Gastrocnemius medialis (tissue), 4 donors: ENCODE measurements around the gene MFSD6. TPM values are rescaled to one million over a fixed set of nuclear protein-coding genes. Genes with fewer than 3 reads are reported as not detected.

Source experiments
- ATAC-seq, 2 donors: fragments of 150-250 bp; one replicate each; pipeline ENCODE4 v1.9.1; 2016
- DNase-seq, 2 donors: peaks; one replicate each; pipeline ENCODE4 v3.0.0-alpha.2; 2019
- H3K27ac ChIP-seq, 4 donors: fragments of 200-600 bp; sonication (generic); 1 replicate in 1 of 4; 2 replicates in 3 of 4; pipeline ENCODE4 v1.5.1; 2016 to 2018; ENCODE audit warnings: mild to moderate bottlenecking in 2 of 4, moderate library complexity in 1 of 4
- H3K27me3 ChIP-seq, 3 donors: fragments of 200-600 bp; sonication (generic) in 2 of 3; 1 replicate in 1 of 3; 2 replicates in 2 of 3; pipeline versions ENCODE4 v1.5.1 to v1.6.0; 2016 to 2019; ENCODE audit warnings: mild to moderate bottlenecking in 1 of 3, moderate library complexity in 1 of 3
- H3K36me3 ChIP-seq, 2 donors: fragments of 200-600 bp; sonication (generic) in 1 of 2; one replicate each; pipeline ENCODE4 v1.5.1; 2017 to 2018
- H3K4me1 ChIP-seq, 2 donors: fragments of 200-600 bp; sonication (generic) in 1 of 2; one replicate each; pipeline ENCODE4 v1.5.1; 2016 to 2017; ENCODE audit warnings: mild to moderate bottlenecking in 2 of 2
- H3K4me3 ChIP-seq, 4 donors: fragments of 200-600 bp; sonication (generic) in 3 of 4; 1 replicate in 1 of 4; 2 replicates in 3 of 4; pipeline ENCODE4 v1.5.1; 2016 to 2019; ENCODE audit warnings: mild to moderate bottlenecking in 2 of 4
- H3K9me3 ChIP-seq, 3 donors: fragments of 200-600 bp; sonication (generic) in 2 of 3; 1 replicate in 1 of 3; 2 replicates in 2 of 3; pipeline ENCODE4 v1.5.1; 2016 to 2019
- POLR2A ChIP-seq, 2 donors: fragments of 450-650 bp; IDR thresholded peaks; one replicate each; pipeline ENCODE4 v1.6.1; 2017; ENCODE audit warnings: antibody characterized with exemption in 2 of 2, mild to moderate bottlenecking in 2 of 2, moderate library complexity in 2 of 2
- in situ Hi-C, 4 donors: fragments of 200-750 bp; cut with MboI; loops; one replicate each; pipeline versions ENCODE4 v1.15.0 to v1.8.0; 2017; ENCODE audit warnings: low sequenced_read_pairs in 4 of 4
- intact Hi-C: fragments of 100-400 bp; cut with DNase I; formaldehyde crosslinking; loops from one replicate; pipeline ENCODE4 v1.15.1; 2023; ENCODE audit warnings: low total_unique reads
- total RNA-seq, 4 donors: library from RNA; depleted of rRNA; stranded (reverse); fragments of >200 nt; gene quantifications; one replicate each; pipeline versions ENCODE4 v1.1.0 to v1.2.3, GENCODE V29; 2016
- TF ChIP-seq, protein P1 (sequence below), 5 experiments: fragments of 450-650 bp in 3 of 5; fragments of 200-600 bp in 2 of 5; sonication (generic) in 2 of 5; IDR thresholded peaks in 4 of 5; conservative IDR thresholded peaks in 1 of 5; 1 replicate in 4 of 5; 2 replicates in 1 of 5; pipeline ENCODE4 v1.5.1; 2016 to 2019; ENCODE audit warnings: antibody characterized with exemption in 5 of 5, mild to moderate bottlenecking in 3 of 5, moderate library complexity in 3 of 5

MFSD6 gene
- total RNA-seq, 4 donors from 2014 or later, result 9.3 to 20.3 (median 12.5) TPM

DNA sequence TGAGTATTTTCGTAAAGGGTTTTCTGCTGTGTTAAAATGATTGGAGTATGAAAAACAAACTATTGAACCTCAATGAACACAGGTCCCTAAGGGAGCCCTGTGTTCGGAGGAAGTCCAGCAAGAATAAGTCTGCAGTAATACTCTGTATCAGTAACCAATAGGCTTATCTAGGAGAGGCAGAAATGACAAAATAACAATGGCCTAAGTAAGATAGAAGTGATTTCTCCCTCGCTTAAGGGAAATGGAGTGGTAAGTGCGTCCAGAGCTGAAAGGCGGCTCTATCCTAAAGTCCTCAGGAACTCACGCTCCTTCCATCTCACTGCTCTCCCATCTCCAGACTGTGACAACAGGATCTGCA lies 29.3 kb upstream of the MFSD6 start:
- H3K27ac ChIP-seq, result no peak overlapping the region
- no peaks in the 10 kb centered on the region for H3K9me3 ChIP-seq
- no peaks in the 10 kb centered on the region for H3K27me3 ChIP-seq
- in situ Hi-C loops, result loop anchor here in 2 of 4 donors (10.0 kb wide), 2 partner anchors 54 to 294 kb away; no protein-coding TSS in a partner anchor
- ATAC-seq, result no peak
- no peaks in the 10 kb centered on the region for H3K36me3 ChIP-seq
- DNase-seq, result no peak
- H3K4me3 ChIP-seq, result no peak overlapping the region
- H3K4me1 ChIP-seq, result no peaks in the 10 kb centered on the region
- intact Hi-C loops, result no loop called here
- TF ChIP-seq, protein P1, sequence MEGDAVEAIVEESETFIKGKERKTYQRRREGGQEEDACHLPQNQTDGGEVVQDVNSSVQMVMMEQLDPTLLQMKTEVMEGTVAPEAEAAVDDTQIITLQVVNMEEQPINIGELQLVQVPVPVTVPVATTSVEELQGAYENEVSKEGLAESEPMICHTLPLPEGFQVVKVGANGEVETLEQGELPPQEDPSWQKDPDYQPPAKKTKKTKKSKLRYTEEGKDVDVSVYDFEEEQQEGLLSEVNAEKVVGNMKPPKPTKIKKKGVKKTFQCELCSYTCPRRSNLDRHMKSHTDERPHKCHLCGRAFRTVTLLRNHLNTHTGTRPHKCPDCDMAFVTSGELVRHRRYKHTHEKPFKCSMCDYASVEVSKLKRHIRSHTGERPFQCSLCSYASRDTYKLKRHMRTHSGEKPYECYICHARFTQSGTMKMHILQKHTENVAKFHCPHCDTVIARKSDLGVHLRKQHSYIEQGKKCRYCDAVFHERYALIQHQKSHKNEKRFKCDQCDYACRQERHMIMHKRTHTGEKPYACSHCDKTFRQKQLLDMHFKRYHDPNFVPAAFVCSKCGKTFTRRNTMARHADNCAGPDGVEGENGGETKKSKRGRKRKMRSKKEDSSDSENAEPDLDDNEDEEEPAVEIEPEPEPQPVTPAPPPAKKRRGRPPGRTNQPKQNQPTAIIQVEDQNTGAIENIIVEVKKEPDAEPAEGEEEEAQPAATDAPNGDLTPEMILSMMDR (IDR thresholded peaks at IDR 0.05 in 4 of 5, conservative IDR thresholded peaks at IDR 0.05 in 1 of 5), result no peak
- TF ChIP-seq POLR2A (IDR thresholded peaks at IDR 0.05), result no peak

DNA sequence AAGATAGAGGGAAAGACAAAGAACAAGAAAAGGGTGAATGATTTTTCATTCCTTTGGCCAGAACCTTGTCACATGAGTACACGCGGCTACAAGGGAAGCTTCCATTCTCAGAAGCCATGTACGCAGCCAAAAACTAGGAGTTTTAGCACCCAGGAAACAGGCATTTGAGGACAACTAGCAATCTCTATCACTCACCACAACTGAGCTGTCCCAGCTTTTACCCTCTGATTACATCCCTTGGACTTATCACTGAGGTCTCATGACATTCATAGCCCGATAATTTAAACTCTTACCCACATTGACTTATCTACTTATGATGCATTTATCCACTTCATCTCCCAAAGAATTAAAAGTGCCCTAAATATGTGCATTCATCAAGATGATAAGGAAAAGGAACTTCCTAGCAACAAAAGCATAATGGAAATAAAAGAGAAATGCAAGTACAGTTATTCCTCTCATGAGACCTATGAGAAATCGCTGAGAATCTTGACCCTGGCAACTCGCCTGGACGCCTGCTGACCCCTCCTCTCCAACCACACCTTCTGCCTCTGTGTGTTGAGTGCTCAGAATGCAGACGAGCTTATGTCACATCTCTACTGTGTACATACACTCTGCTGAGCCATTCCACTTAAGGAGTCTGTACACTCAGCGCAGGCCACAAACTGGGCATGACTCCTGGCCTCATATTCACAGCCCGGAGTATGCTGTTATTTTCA lies 28.7 kb upstream of the MFSD6 start:
- ATAC-seq, result no peak
- no peak for DNase-seq
- in situ Hi-C loops (loop anchor here in 2 of 4 donors (10.0 kb wide), 2 partner anchors 55 to 295 kb away; no protein-coding TSS in a partner anchor), intact Hi-C loops (no loop called here)
- Histone ChIP-seq H3K4me3 (no peak overlapping the region), H3K9me3 (no peaks in the 10 kb centered on the region), H3K36me3 (no peaks in the 10 kb centered on the region), H3K27me3 (no peaks in the 10 kb centered on the region), H3K4me1 (no peaks in the 10 kb centered on the region), H3K27ac (no peak overlapping the region)
- TF ChIP-seq POLR2A (IDR thresholded peaks at IDR 0.05), result no peak
- TF ChIP-seq, protein P1 (IDR thresholded peaks at IDR 0.05 in 4 of 5, conservative IDR thresholded peaks at IDR 0.05 in 1 of 5), result no peak

DNA sequence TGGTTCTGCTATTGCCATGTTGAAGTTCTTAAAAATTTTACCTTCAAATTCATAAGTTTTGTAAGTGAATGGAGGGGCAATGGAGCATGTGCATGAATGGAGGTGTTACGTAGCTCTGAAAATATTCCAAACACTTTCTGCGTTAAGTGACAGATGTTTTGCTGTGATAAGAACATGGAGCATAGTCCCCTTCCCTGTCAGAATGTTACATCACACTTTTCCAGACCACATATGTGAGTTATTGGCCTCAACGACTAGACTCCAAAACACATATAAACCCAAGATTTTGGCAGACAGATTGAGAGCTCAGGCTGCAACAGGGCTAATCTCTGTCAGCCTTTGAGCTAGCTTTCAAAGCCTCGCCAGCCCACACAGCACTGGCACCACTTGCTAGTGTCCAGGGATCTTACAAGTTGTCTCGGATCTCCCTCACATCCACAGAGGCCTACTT lies 27.2 kb upstream of the MFSD6 start:
- TF ChIP-seq POLR2A (IDR thresholded peaks at IDR 0.05), result no peak
- TF ChIP-seq, protein P1 (IDR thresholded peaks at IDR 0.05 in 4 of 5, conservative IDR thresholded peaks at IDR 0.05 in 1 of 5), result no peak
- Histone ChIP-seq H3K9me3 (no peaks in the 10 kb centered on the region), H3K36me3 (no peaks in the 10 kb centered on the region), H3K4me1 (no peaks in the 10 kb centered on the region), H3K27ac (no peak overlapping the region), H3K4me3 (no peak overlapping the region), H3K27me3 (no peaks in the 10 kb centered on the region)
- intact Hi-C loops, result no loop called here
- DNase-seq, result no peak
- in situ Hi-C loops, result no loop called here
- no peak for ATAC-seq

DNA sequence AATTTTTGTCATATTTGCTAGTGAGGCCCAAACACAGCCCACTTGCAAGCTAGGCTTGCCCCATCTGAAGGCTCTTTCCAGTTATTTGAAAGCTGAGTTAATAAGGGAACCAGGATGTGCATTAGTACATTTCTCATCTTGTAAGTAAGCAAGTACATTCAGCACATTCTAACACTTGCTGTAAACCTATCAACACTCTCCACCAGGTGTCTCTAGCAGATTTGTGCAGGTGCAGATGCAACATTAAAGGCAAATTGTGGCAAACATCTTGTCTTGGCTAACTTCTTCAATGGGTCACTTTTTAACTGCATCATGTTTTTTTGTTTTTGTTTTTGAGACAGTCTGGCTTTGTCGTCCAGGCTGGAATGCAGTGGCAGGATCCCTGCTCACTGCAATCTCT lies 25.3 kb upstream of the MFSD6 start:
- in situ Hi-C loops, result no loop called here
- ATAC-seq (no peak), DNase-seq (no peak)
- Histone ChIP-seq H3K4me1 (no peaks in the 10 kb centered on the region), H3K27ac (no peak overlapping the region), H3K9me3 (no peaks in the 10 kb centered on the region), H3K4me3 (no peak overlapping the region), H3K27me3 (no peaks in the 10 kb centered on the region), H3K36me3 (no peaks in the 10 kb centered on the region)
- no peak for TF ChIP-seq POLR2A (IDR thresholded peaks at IDR 0.05)
- TF ChIP-seq, protein P1 (IDR thresholded peaks at IDR 0.05 in 4 of 5, conservative IDR thresholded peaks at IDR 0.05 in 1 of 5), result peak in 3 of 5 experiments; percentile 12 to 45 (median 36)
- intact Hi-C loops, result no loop called here
